Inflammatory macrophage treated with lipopolysaccharide for 4 hours (primary cell): ENCODE results near the gene ISCU.
A peak's percentile ranks its signal among the peaks of the same experiment; 100 is the strongest.
"Not testable (repeated sequence)": the region's sequence is repeated elsewhere in the genome, so short reads cannot be mapped to it uniquely, and the experiment has no call there.

Experiments used
- DNase-seq: peaks from one replicate; pipeline ENCODE4 v3.0.0-alpha.2; 2020

ISCU gene

DNA sequence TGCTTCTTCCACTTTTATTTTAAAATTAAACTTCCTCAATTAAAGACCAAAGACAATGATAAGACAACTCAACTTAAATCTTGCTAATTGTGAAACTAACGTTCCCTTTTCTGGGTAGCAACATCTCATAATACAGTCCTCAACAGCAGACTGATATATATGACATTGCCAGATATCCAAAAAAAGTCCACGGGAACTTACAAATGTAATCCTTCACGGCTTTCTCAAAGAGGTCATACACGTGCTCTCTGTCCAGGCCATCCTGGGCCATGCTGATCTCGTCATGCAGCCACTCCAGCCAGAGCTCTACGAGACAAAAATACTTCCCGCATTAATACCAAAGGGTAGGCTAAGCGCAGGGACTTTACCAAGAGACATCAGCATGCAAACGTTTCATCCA is 14.7 kb upstream of the ISCU start:
- DNase-seq = peak; percentile 80

GRCh38 chr12:108548954-108549521 is 13.4 kb upstream of the ISCU start:
- no peak for DNase-seq

GRCh38 chr12:108551535-108551934 is 10.9 kb upstream of the ISCU start:
- peak; percentile 43 for DNase-seq

GRCh38 chr12:108553799-108554198 is 8.6 kb upstream of the ISCU start:
- no peak for DNase-seq

DNA sequence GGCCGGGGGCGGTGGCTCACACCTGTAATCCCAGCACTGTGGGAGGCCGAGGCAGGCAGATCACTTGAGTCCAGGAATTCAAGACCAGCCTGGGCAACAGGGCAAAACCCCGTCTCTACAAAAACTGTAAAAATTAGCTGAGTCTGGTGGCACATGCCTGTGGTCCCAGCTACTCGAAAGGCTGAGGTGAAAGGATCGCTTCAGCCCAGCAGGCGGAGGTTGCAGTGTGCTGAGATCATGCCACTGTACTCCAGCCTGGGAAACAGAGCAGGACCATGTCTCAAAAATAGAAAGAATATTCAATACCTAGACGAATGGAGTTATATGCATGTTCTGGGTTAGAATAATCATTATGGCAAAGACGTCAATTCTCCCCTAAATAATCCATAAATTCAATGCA is 7.0 kb upstream of the ISCU start:
- not testable (repeated sequence) for DNase-seq

- no peak for DNase-seq
Measured at GRCh38 chr12:108559007-108559655, 3.3 kb upstream of the ISCU start.

- no peak for DNase-seq
Measured at GRCh38 chr12:108559748-108560147, 2.6 kb upstream of the ISCU start.

- DNase-seq = peak; percentile 53
Measured at GRCh38 chr12:108560321-108560721, 2.1 kb upstream of the ISCU start.

DNA sequence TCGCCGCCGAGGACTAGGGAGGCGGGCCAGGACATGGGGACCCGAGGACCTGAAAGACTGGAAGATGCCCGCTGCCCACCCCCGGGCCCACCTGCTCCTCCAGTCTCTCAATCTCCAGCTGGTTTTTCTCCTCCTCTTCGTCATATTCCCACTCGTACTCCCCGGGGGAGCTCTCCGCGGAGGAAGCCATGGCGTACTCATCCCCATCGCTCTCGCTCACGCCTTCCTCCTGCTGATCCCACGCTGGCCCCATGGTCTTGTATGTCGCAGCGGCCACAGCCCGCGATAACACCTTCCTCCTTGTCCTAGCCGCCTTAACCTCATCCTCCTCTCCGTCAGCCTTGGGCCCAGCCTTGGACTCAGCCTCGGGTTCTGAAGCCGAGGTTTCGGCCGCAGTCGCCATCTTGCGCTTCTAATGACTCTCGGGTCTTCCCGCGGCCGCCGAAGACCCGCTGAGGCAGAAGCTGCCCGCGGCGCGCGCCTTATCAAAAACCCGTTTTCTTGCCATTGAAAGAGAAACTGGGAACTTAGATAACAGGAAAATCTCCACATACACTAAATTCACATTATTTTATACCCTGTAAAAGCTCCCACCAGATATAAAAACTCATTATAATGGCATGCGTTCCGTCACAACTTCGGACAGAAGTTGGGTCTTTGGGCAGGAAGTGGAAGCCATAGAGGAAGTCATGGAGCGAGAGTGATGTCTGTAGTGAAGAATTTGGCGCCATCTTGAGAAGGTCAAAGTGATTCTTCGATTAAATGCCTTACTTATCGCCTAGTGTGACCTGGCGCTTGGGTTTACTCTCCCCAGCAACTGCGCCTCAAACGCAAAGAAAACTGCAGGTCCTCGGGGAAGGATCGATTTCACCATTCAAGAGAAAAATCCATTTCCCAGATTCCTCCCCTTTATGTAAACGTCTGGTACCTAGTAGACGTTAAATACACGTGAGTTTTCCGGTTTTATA is 1.4 kb upstream of the ISCU start, which contains the start of gene SART3:
SART3 (minus strand) TSS at position 422 of the 968 bp plus-strand sequence; CDS start at position 403, 19 bp downstream.
- DNase-seq = peak; percentile 86

GRCh38 chr12:108561852-108562347 is 496 bp upstream of the ISCU start:
- peak; percentile 4 for DNase-seq

DNA sequence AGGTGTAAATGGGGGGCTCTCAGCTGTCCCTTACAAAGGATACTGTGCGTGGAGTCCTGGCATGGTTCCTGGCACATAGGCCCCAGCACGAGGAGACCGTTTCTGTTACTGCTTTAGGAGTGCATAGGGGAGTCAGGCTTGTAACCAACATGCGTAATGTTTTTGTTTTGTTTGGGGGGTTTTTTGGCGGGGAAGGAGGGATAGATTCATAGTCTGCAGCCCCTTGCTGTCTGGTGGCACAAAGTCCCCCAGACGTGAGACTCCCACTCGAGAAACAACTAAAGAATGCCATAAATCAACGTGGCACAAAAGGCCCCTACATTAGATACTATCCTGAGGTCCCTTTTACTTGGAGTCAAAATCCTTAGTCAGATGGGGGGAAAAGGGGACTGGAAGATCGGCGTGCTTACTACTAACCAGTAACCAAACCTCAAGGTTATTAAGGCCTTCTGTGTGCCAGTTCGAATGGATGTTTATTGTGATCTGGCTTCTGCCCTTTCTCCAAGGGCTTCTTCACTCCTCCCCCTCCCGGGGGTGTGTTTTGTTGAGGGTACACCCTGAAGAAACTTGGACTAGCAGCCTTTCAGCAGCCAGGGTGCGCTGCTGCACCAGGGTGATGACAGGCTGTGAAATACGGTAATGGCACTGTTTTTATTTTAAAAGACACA is 874 bp downstream of the ISCU start:
- peak; percentile 86 for DNase-seq

DNA sequence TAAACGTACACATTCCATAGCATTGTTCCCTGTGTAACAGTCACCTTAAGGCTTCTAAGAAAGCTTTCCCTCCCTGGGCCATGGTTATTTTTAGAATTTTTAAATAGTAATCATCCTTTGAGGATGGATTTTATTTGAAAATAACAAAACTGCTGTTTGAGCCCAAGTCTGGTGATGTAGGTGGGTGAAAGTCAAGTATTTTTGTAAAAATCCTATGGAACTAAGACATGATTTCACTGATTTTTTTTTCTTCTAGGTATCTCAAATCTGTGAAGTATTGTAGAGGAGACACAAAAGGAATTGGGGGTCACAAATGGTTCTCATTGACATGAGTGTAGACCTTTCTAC is 1.4 kb downstream of the ISCU start:
- DNase-seq = no peak

GRCh38 chr12:108564724-108565123 is 2.3 kb downstream of the ISCU start:
- DNase-seq = no peak

DNA sequence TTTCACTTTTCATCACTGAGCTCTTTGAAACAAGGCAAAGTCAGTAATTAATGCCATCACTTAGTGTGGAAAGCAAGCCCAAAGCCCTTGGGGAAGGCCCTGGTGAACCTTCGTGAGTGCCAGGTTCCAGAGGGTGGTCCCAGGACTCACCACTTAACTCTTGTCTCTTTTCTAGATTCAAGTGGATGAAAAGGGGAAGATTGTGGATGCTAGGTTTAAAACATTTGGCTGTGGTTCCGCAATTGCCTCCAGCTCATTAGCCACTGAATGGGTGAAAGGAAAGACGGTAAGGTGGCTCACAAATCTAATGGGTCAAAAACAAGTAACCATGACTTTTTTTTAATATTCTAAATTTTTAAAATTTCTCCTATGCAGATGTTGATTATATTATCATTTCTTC is 2.8 kb downstream of the ISCU start:
- DNase-seq = peak; percentile 6

GRCh38 chr12:108565976-108566375 is 3.6 kb downstream of the ISCU start:
- DNase-seq = peak; percentile 30

- DNase-seq = peak; percentile 18
Measured at GRCh38 chr12:108566452-108566851, 4.1 kb downstream of the ISCU start.

DNA sequence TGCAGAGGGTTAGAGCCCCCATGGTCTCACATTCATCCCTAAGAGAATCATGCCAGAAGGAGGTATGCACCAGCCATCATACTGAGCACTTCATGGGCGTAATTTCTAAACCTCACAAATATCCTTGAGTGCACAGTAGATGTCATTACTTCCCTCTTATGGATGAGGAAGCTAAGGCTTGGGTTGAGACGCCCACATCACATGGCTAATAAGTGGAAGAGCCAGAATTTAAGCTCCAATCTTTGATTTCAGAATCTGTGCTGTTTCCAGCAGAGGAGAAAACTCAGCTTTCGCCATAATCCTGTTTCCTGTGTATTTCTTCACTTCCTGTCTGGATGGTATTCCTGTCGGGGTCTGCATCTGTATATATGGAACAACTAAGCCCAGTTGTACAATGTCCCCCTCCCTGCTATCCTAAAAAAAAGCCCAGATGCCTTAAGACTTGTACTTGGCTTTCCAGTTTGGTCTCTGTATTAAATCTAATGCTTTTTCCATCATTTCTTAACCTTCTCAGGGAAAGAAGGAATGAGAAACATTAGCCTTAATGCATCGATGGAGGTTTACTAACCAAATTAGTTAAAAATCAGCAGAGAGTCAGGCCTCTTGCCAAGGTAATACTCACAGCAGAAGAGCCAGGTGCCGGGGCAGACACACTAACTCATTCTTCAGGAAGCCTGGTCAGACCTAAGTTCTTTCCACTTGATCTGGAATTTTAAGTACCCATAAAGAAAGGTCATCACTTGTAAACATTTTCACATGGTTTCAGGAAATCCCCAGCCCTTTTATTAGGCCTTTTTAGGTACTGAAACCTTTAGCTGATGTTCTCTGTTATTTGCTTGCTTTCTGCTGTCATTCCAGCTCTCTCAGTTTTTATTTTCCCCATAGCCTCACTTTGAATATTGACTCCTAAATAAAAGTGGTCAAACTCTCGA is 5.3 kb downstream of the ISCU start:
- DNase-seq = peak; percentile 86

- DNase-seq = no peak
Measured at GRCh38 chr12:108568338-108569154, 6.2 kb downstream of the ISCU start.

- DNase-seq = peak; percentile 28
Measured at GRCh38 chr12:108570743-108571608, 8.6 kb downstream of the ISCU start.
